ENCODE results near the gene FOXN3.
"Not testable (repeated sequence)": the region's sequence is repeated elsewhere in the genome, so short reads cannot be mapped to it uniquely, and the experiment has no call there.

Gene FOXN3

DNA sequence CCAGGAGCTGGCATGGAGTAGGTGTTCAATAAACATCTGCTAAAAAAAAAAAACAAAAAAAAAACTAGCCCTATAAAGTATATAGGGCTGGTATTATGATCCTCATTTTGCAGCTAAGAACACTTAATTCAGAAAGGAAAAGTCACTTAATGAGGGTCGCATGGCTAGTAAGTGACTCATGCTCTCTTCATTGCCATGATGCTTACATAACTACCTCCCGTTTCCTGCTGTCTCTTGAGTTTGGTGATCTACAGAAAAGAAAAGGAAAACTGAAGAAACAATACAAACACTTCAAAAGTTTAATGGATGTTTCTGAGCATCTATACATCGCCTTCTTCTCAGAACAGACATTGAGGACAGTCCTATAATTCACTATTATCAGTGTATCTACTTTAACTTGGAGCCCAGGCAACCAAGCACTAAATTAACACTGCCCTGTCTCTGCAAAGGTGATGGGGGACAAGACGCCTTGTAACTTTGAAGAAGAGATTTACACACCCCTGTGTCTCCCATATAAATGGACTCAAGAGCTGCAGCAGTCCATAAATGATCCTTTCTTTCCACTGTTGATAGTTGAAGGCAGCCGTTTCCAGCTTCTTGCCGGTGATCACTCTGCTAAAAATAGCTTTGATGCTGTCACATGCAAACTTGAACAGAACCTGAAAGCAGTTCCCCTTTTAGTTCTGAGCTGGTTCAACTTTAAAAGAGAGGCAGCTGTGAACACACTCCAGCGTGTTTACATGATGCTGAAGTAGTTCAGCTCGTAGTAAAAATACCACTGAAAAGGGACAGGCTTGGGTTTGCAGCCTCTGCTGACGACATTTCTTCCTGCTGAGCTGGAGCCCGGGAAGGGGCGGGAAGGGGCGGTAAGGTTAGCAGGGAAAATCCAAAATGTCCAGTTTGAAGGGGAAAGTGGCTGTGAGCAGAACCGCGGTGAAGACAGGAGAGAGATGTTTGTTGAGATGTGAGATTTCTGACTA, 113.3 kb downstream of the FOXN3 start:
- DNase-seq (ENCODE audit: low read depth, low spot score), result peak; percentile 90

DNA sequence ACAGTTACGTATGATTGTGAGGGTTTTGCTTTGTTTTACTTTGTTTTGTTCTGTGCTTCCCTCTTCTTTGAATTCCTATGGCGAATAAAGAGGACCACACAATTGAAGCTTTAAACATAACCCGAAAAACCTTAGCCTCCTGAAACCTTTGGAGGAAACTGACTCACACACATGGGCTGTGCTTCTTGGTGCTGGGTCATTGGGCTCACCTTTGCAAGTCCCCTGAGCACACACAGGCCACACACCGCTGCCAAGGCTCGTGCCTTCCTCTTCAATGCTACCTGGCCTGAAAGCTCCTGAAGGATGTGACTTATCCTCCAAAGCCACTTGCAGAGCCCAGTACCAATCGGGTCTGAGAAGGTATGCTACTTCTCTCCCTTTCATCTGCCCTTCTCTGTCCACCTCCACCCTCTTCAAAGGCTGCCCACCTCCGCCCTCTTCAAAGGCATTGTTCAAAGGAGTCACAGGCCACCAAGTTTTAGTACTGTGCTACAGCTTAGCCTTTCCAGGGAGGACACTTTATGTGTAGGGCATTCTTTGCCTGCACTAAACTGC, 114.6 kb downstream of the FOXN3 start:
- no peak for DNase-seq (ENCODE audit: low read depth, low spot score)

DNA sequence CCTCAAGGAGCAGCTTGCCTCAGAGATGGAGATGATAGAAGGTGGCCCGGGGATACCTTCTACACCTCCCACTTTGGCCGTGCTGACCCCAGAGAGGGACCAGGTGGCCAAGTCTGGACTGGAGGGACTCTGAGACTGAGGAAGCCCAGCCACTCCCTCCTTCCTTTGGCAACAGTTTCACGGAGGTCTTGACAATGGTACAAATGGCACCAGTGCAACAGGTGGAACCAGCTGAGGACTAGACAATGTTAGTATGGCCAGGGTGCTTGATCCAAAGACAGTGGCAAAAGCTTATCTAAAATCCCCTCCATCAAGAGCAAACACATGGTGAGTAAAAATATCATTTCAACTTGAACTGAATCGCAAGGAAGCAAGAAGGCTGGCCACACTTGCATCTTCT, 117.4 kb downstream of the FOXN3 start:
- DNase-seq (ENCODE audit: low read depth, low spot score), result no peak

DNA sequence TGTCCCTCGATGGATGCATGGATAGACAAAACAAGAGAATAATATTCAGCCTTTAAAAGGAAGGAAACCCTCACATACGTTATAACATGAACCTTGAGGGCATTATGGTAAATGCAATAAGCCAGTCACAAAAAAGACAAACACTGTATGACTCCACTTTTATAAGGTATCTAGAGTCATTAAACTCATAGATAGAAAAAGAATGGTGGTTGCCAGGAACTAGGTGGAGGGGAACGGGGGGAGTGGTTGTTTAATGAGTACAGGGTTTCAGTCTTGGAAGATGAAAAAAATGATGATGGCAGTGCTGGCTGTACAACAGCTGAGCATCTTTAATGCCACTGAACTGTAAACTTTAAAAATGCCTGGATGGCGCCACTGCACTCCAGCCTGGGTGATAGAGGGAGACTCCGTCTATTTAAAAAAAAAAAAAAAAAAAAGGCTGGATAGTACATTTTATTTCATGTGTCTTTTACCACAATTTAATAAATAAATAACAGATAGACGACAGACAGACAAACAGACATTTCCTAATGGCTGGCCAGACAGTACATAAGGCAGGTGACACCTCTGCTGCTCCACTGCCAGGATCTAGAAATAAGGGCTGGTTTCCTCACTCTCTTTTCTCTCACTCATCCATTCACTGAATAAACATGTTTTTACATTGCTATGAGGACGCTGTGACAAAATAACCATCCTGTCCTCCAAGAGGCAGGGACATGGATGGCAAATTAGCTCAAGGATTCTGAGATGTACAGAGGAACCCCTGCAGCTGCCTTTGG, 118.8 kb downstream of the FOXN3 start:
- DNase-seq (ENCODE audit: low read depth, low spot score), result no peak

DNA sequence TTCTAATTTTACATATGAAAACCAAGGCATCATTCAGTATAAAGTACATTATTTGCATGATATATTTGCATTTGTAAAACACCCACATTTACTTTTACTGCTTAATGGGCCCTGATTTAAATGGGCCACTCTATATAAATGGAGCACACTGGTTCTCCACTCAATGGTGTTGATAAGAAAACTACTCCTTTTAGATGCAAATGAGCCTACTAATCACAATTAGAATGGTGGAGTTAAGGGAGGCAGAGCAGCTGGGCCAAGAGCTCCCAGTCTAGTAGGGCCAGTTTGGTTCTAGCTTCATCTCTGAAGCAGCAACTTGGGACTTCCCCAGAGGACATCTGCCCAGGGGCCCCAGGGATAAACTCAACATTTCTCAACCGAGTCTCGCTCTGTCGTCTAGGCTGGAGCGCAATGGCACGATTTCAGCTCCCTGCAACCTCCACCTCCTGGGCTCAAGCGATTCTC, 120.7 kb downstream of the FOXN3 start:
- no peak for DNase-seq (ENCODE audit: low read depth, low spot score)

GRCh38 chr14:89294872-89295271, 122.2 kb downstream of the FOXN3 start:
- DNase-seq (ENCODE audit: low read depth, low spot score), result no peak

- not testable (repeated sequence) for DNase-seq (ENCODE audit: low read depth, low spot score)
Observed at GRCh38 chr14:89294469-89294868, 122.6 kb downstream of the FOXN3 start.

- DNase-seq (ENCODE audit: low read depth, low spot score), result no peak
Observed at GRCh38 chr14:89294060-89294459, 123.0 kb downstream of the FOXN3 start.

DNA sequence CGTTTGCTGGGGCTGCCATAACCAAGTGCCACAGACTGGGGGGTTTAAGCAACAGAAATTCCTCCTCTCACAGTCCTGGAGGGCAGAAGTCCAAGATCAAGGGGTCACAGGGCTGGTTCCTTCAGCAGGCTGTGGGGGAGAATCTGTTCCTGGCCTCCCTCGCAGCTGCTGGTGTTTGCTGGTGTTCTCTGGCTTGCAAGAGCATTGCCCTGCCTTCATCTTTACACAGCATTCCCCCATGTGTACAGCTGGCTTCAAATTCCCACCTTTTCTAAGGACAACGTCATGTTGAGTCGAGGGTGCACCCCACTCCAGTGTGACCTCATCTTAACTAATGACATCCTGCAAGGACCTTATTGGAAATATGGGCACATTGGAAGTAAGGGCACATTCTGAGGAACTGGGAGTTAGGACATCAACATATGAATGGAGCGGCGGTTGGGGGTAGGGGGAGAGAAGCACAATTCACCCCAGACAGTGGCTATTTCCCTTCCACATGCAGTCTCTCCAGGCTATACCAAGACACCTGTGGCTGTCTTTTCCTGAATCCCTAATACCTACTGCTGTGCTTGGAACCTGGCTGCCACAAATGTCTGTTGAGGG, 123.6 kb downstream of the FOXN3 start:
- no peak for DNase-seq (ENCODE audit: low read depth, low spot score)

- DNase-seq (ENCODE audit: low read depth, low spot score), result no peak
Observed at GRCh38 chr14:89292579-89293313, 124.3 kb downstream of the FOXN3 start.

- DNase-seq (ENCODE audit: low read depth, low spot score), result no peak
Observed at GRCh38 chr14:89291351-89291940, 125.6 kb downstream of the FOXN3 start.

- DNase-seq (ENCODE audit: low read depth, low spot score), result no peak
Observed at GRCh38 chr14:89290813-89291212, 126.2 kb downstream of the FOXN3 start.

GRCh38 chr14:89289477-89289876, 127.6 kb downstream of the FOXN3 start:
- DNase-seq (ENCODE audit: low read depth, low spot score), result no peak

DNA sequence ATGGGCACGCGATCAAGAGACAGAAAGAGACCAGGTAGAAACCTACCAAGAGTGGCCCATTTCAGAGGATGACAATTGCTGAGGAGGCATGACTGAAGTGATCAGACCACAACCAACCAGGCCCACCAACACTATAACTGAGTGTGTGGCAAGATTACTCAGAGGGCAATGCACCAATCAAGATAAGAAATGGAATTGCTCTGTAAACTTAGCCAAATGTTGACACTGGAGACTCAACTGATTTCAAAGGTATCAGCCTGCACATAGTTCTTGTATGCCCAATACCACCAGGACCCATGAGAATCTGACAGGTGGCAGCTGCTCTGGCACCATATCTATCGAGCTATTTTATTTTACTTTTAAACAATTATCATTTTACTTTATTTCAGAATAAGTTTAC, 128.9 kb downstream of the FOXN3 start:
- no peak for DNase-seq (ENCODE audit: low read depth, low spot score)

GRCh38 chr14:89284333-89285058, 132.5 kb downstream of the FOXN3 start:
- DNase-seq (ENCODE audit: low read depth, low spot score), result peak; percentile 39

GRCh38 chr14:89283327-89284060, 133.5 kb downstream of the FOXN3 start:
- no peak for DNase-seq (ENCODE audit: low read depth, low spot score)

DNA sequence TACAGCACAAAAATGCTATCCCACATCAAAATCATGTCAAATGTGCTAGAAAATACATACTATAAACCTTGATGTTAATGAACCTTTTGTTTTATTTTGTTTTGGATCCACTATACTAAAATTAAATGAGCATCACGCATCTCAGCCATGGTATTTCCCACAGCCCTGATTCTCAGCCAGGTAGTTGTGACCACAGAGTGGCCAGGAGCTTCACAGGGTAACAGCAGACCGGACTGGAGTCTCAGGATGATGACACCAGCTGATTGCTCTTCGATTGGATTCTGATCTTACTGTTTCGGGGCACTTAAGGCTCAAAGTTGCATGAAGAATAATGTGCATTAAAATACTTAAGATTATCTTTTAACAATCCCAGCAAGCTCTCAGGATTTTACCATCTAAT, 134.8 kb downstream of the FOXN3 start:
- DNase-seq (ENCODE audit: low read depth, low spot score), result no peak

DNA sequence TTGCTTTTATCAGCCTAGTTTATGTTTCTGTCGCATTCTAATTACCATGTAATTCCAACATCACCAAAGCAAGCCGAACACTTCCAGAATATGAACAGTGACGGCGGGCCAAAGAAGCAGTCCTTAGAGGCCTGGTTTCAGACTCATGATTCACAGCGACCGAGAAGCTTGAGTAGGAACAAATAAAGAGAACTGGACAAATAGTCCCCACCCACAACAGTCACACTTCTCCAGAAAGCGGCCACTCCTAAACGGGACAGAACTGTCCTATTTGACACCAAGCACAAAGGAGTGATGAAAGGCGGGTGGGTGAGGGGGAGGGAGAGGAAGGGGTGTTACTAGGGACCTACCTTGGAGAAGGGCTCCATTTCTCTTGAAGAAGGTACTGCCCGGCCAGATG, 136.4 kb downstream of the FOXN3 start:
- no peak for DNase-seq (ENCODE audit: low read depth, low spot score)

GRCh38 chr14:89279649-89280232, 137.3 kb downstream of the FOXN3 start:
- DNase-seq (ENCODE audit: low read depth, low spot score), result no peak

Data from brain pericyte (primary cell).